DND-41 (cell line): ENCODE measurements around the gene SAP30L.

ENCODE experiments used
- CTCF ChIP-seq: IDR thresholded peaks from 2 replicates; pipeline ENCODE4 v1.5.1; 2012; ENCODE audit warnings: borderline replicate concordance, low read length, moderate library complexity, mild to moderate bottlenecking; ENCODE audit not compliant: poor library complexity, severe bottlenecking; ENCODE audit errors: extremely low read depth
- EZH2 ChIP-seq: IDR thresholded peaks from 3 replicates; pipeline ENCODE4 v1.6.1; 2012; ENCODE audit warnings: borderline replicate concordance, low read depth, mild to moderate bottlenecking, moderate library complexity, low read length, inconsistent platforms; ENCODE audit not compliant: severe bottlenecking

- TF ChIP-seq CTCF (no peak), EZH2 (no peak)
These were observed 16.5 kb upstream of the SAP30L start for GRCh38 chr5:154429341-154429740.
